Embryonic facial prominence (tissue), 1 donor: ENCODE data around the gene UBE2V1.
"Not testable (repeated sequence)": the region's sequence is repeated elsewhere in the genome, so short reads cannot be mapped to it uniquely, and the experiment has no call there.

ENCODE experiments used
- DNase-seq: peaks from one replicate; pipeline ENCODE4 v3.0.0-alpha.2; 2016; ENCODE audit errors: extremely low spot score

The UBE2V1 gene

DNA sequence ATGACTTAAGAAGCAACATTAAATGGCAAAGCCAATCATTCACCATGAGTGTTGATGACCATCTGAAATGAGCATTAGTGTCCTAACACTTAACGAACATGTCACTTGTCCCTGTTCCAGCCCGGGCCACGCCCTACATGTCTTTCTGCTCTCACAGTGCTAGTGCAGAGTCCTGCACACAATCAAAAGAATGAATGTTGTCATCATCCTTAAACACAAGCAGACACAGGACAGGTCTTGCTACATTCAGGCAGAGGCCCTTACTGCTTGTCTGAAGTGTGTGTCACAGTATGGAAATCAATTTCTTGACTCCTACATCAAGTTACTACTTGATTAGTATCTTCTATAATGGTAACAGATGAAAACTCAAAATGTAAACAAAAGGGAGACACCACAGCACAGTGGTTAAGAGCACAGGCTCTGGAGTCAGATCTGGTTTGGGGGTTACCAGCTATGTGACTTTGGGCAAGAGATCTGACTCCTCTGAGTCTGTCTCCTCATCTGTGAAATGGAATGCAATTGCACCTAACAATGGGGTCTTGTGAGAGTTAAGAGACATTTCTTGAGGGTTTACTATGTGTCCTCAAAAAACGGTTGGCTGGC, 17.4 kb downstream of the UBE2V1 start:
- no peak for DNase-seq

- DNase-seq, result no peak
Measured at GRCh38 chr20:50094522-50094921, 18.4 kb downstream of the UBE2V1 start.

- no peak for DNase-seq
Measured at GRCh38 chr20:50093240-50093639, 19.7 kb downstream of the UBE2V1 start.

- no peak for DNase-seq
Measured at GRCh38 chr20:50092436-50092835, 20.5 kb downstream of the UBE2V1 start.

DNA sequence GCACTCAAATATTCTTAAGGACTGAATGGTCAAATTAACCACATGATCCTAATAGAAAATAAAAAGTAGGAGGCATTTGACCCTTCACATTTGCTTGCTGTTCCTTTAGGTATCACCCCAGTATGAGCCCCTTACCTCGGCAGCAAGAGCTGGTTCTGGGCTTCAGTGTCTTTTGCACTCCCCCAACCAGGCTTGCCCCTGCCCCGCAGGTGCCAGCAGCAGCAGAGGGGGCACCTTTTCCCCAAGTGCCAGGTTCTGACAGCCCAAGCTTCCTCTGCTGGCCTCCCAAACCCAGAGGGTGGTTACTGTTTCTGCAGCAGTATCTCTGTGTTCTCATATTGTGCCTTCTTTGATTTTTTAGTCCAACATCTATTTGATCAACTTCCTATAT, 23.2 kb downstream of the UBE2V1 start:
- no peak for DNase-seq

DNA sequence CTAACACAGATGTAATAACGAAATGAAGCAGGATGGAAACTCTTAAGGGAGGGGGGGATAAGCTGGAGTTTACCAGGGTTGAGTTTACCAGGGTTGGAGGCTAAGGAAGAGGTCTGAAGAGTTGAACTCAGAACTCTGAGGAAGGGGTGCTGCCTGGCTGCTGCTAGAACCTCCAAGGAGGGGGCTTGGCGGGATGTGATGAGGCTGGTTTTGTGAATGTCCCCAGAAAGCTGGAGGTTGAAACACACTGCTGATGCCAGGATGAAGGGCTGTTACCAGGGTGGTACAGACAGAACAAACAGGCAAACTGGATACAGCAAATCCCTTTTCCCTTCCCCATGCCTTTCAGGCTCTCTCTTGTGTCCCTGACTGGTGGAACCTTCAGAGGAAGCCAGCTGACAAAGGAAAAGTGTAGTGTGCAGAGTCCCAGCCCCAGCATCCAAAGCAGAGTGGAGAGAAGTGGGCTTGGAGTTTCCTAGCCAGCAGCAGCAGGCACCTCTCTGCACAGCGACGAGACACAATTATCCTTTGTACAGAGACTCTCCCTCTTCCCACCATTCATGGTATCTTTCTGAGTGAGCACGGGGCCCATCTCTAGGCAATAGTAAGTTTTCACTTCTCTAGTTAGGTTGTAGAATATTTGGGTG, 23.7 kb downstream of the UBE2V1 start:
- DNase-seq, result no peak

- DNase-seq, result no peak
Measured at GRCh38 chr20:50088022-50088421, 24.9 kb downstream of the UBE2V1 start.

GRCh38 chr20:50085481-50086365, 27.2 kb downstream of the UBE2V1 start:
- peak; percentile 45 for DNase-seq

GRCh38 chr20:50085146-50085480, 27.8 kb downstream of the UBE2V1 start:
- DNase-seq, result no peak

GRCh38 chr20:50083034-50083433, 29.9 kb downstream of the UBE2V1 start:
- DNase-seq, result no peak

- DNase-seq, result not testable (repeated sequence)
Measured at GRCh38 chr20:50082056-50082455, 30.9 kb downstream of the UBE2V1 start.

GRCh38 chr20:50077818-50078601, 34.9 kb downstream of the UBE2V1 start:
- no peak for DNase-seq

DNA sequence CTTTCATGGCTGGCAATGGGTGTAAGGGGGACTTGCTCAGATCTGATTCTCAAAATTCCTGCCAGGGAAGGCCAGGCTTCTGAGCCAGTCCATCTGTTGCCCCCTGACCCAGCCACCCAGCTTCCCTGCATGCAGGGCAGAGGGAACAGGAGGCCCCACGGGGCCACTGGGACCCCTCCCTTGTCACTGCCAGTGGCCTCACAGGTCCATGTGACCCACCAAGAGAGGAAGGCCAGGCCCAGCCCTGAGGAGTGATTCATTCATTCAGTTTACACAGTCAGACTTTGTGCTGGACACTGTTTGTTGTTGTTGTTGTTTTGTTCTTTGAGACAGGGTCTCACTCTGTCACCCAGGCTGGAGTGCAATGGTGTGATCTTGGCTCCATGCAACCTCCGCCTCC, 39.5 kb downstream of the UBE2V1 start:
- no peak for DNase-seq

DNA sequence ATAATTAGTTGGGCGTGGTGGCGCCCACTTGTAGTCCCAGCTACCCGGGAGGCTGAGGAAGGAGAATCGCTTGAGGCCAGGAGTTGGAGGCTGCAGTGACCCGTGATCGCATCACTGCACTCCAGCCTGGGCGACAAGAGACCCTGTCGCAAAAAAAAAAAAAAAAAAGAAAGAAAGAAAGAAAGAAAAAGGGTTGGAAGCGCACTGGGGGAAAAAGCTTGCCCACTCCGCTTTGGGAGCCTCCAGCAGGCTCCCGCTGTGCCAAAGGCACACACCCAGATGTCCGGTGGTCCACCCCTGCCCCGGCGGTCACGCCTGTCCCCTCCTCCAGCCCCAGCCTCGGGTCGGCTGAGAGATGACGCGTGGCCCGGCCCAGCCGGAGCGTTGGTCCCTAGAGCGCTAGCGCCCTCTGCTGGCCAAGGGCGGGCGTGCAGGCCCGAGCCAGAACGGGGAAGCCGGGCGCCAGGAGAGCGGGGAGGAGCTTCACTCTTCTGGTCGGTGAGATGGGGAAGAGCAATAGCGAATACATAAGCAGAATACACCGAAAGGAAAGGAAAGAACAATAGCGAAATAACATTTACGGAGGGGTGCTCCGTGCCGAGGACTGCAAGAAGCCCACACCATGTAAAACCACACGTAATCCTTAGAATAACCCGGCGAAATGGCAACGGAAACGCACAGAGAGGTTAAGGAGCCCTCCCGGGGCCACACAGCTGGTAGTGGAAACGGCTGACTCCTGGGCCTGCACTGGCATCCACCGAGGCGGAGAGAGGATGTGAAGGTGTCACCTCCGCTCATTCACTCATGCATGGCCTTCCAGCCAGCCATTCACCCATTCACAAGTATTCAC, 41.7 kb downstream of the UBE2V1 start:
- peak; percentile 62 for DNase-seq

- no peak for DNase-seq
Measured at GRCh38 chr20:50070361-50070760, 42.6 kb downstream of the UBE2V1 start.

GRCh38 chr20:50068041-50068651, 44.8 kb downstream of the UBE2V1 start:
- no peak for DNase-seq

DNA sequence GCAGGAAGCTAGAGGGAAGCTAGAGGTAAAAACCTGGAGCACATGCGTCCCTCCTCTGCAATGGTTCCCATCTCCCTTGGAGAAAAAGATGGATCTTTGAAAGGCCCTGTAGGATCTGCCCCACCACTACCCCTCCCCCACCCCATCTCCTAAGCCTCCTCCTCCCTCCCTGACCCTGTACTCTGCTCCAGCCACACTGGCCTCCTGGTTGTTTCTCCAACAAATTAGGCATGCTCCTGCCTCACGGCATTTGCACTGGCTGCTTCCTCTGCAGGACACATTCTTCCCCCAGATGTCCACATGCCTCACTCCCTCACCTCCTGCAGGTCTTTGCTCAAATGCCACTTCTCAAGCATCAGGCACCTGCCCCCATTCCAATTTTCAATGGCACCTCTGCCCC, 45.5 kb downstream of the UBE2V1 start:
- no peak for DNase-seq

DNA sequence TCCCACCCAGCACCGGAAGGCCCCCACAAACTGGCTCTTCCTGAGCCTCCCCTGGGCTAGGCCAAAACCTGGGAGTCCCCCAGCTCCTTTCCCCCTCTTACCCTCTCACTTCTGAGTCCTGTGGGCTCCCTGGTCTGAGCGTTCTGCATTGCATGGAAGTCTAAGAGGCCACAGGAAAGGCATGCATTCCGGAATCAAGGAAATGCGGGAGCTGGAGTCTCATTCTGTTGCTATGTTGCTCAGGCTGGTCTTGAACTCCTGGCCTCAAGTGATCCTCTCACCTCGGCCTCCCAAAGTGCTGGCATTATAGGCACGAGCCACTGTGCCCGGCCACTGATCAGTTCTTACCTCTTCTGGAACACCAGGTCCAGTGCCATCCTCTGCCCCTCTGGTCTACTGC, 45.9 kb downstream of the UBE2V1 start:
- DNase-seq, result no peak

GRCh38 chr20:50066161-50066834, 46.7 kb downstream of the UBE2V1 start:
- DNase-seq, result no peak

- no peak for DNase-seq
Measured at GRCh38 chr20:50065325-50065615, 47.7 kb downstream of the UBE2V1 start.
